ENCODE data around the gene CYP2F1. TPM values are rescaled to one million over a fixed set of nuclear protein-coding genes. Genes with fewer than 3 reads are reported as not detected.

The CYP2F1 gene
- total and polyA plus RNA-seq, 10 of the 15 experiments (the other 5 are each of a cell fraction or from before 2014, with no cell fraction given), result not detected

DNA sequence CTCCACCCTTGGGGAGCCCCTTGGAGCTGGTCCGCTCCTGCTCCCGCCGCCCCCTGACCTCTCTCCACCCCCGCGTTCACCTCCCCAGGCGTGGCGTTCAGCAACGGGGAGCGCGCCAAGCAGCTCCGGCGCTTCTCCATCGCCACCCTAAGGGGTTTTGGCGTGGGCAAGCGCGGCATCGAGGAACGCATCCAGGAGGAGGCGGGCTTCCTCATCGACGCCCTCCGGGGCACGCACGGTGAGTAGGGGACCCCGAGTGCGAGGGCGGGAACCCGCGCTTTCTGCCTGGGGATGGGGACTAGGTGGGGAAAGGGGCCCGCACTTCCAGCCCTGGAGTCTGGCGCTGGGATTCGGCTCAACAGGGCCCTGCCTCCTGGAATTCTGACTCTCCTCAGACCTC lies 24.3 kb upstream of the CYP2F1 start (continued):
- TF ChIP-seq RELA (IDR thresholded peaks at IDR 0.05; ENCODE audit: borderline replicate concordance, partially characterized antibody) (no peak), CHD4 (IDR thresholded peaks at IDR 0.05) (no peak)

GRCh38 chr19:41095703-41096102 lies 18.5 kb upstream of the CYP2F1 start:
- Histone ChIP-seq H3K36me3 (ENCODE audit: control insufficient read depth in 2 of 2, insufficient read depth in 2 of 2, low read length in 1 of 2) (no peaks in the 10 kb centered on the region), H3K4me3 (no peak overlapping the region), H3K4me2 (ENCODE audit: control insufficient read depth, insufficient read depth) (no peak overlapping the region), H2AFZ (ENCODE audit: control insufficient read depth, low read depth, low read length) (no peak overlapping the region), H3K4me1 (ENCODE audit: control insufficient read depth, insufficient read depth, low read length) (no peaks in the 10 kb centered on the region), H3K9me3 (replicated peaks; ENCODE audit: control insufficient read depth, insufficient read depth, low read length) (no peaks in the 10 kb centered on the region), H3K27ac (ENCODE audit: control insufficient read depth, insufficient read depth) (no peak overlapping the region), H3K79me2 (ENCODE audit: control insufficient read depth, insufficient read depth, low read length) (no peaks in the 10 kb centered on the region), H3K27me3 (replicated peaks in 1 of 2; ENCODE audit: control insufficient read depth in 2 of 2, insufficient read depth in 2 of 2, low read length in 1 of 2) (no peaks in the 10 kb centered on the region), H4K20me1 (ENCODE audit: control insufficient read depth, insufficient read depth) (no peaks in the 10 kb centered on the region), H3K9ac (ENCODE audit: control insufficient read depth, insufficient read depth, low read length) (no peak overlapping the region)
- WGBS (ENCODE audit: insufficient coverage, insufficient replicate concordance, low lambda C conversion rate, missing lambda C conversion rate), result 55% methylated on average over 10 of the region's 15 CpGs
- POLR2A ChIA-PET, result no interaction called here
- intact Hi-C loops (cut with micrococcal nuclease; ENCODE audit: unreplicated experiment) (no loop called here), in situ Hi-C loops (cut with MboI) (no loop called here)
- ATAC-seq (no peak), FAIRE-seq (no peak), DNase-seq (ENCODE audit: low read depth, low spot score) (no peak)
- CTCF ChIA-PET, result no interaction called here
- BruUV-seq (replicated peaks), result no TSS peak
- SMC1A ChIA-PET (ENCODE audit: uncharacterized antibody, unreplicated experiment), result no interaction called here
- RAD21 ChIA-PET (ENCODE audit: unreplicated experiment), result no interaction called here
- no peak for TF ChIP-seq RUNX3 (IDR thresholded peaks at IDR 0.05; ENCODE audit: low read length)
- TF ChIP-seq SMAD5 (IDR thresholded peaks at IDR 0.05; ENCODE audit: low read depth), result no peak

DNA sequence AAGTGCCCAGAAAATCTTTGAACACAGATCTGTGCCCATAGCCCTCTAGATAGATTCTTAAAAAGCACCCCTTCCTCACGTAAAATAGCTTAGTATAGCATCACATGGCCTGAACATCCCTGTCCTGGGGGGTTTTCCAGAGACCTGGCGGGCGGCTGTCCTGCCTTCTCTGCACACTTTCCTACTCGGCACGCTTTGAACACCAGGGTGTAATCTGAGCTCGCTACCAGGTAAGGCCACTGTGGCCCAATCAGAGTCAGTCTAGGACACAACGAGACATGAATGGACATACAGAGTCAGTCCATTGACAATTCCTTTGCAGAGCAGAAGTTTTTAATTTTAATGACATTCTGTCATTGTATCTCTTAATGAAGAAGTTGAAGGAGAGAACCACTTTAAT lies 17.9 kb upstream of the CYP2F1 start:
- Histone ChIP-seq H3K9me3 (replicated peaks; ENCODE audit: control insufficient read depth, insufficient read depth, low read length) (no peaks in the 10 kb centered on the region), H3K4me3 (no peak overlapping the region), H3K79me2 (ENCODE audit: control insufficient read depth, insufficient read depth, low read length) (no peaks in the 10 kb centered on the region), H3K36me3 (ENCODE audit: control insufficient read depth in 2 of 2, insufficient read depth in 2 of 2, low read length in 1 of 2) (no peaks in the 10 kb centered on the region), H3K27me3 (replicated peaks in 1 of 2; ENCODE audit: control insufficient read depth in 2 of 2, insufficient read depth in 2 of 2, low read length in 1 of 2) (no peaks in the 10 kb centered on the region), H3K27ac (ENCODE audit: control insufficient read depth, insufficient read depth) (no peak overlapping the region), H3K9ac (ENCODE audit: control insufficient read depth, insufficient read depth, low read length) (no peak overlapping the region), H4K20me1 (ENCODE audit: control insufficient read depth, insufficient read depth) (no peaks in the 10 kb centered on the region), H2AFZ (ENCODE audit: control insufficient read depth, low read depth, low read length) (no peak overlapping the region), H3K4me1 (ENCODE audit: control insufficient read depth, insufficient read depth, low read length) (no peaks in the 10 kb centered on the region), H3K4me2 (ENCODE audit: control insufficient read depth, insufficient read depth) (no peak overlapping the region)
- ChIA-PET RAD21 (ENCODE audit: unreplicated experiment) (no interaction called here), CTCF (no interaction called here), SMC1A (ENCODE audit: uncharacterized antibody, unreplicated experiment) (no interaction called here), POLR2A (no interaction called here)
- intact Hi-C loops (cut with micrococcal nuclease; ENCODE audit: unreplicated experiment), result no loop called here
- TF ChIP-seq MXI1 (IDR thresholded peaks at IDR 0.05; ENCODE audit: low read depth, low read length), result no peak
- TF ChIP-seq SREBF1 (IDR thresholded peaks at IDR 0.05; ENCODE audit: low read length), result no peak
- TF ChIP-seq, protein P1, sequence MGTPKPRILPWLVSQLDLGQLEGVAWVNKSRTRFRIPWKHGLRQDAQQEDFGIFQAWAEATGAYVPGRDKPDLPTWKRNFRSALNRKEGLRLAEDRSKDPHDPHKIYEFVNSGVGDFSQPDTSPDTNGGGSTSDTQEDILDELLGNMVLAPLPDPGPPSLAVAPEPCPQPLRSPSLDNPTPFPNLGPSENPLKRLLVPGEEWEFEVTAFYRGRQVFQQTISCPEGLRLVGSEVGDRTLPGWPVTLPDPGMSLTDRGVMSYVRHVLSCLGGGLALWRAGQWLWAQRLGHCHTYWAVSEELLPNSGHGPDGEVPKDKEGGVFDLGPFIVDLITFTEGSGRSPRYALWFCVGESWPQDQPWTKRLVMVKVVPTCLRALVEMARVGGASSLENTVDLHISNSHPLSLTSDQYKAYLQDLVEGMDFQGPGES (IDR thresholded peaks at IDR 0.05), result no peak
- TF ChIP-seq TCF7 (IDR thresholded peaks at IDR 0.05; ENCODE audit: borderline replicate concordance), result no peak
- TF ChIP-seq SMC3 (IDR thresholded peaks at IDR 0.05; ENCODE audit: borderline replicate concordance, low read length), result no peak
- TF ChIP-seq PAX8 (IDR thresholded peaks at IDR 0.05), result no peak
- TF ChIP-seq CHD1 (IDR thresholded peaks at IDR 0.05; ENCODE audit: low read depth, low read length), result no peak
- no peak for TF ChIP-seq ZNF24 (IDR thresholded peaks at IDR 0.05)
- no peak for TF ChIP-seq SPI1 (IDR thresholded peaks at IDR 0.05; ENCODE audit: borderline replicate concordance, insufficient read depth, low read depth, low read length)
- no peak for TF ChIP-seq YY1 (IDR thresholded peaks at IDR 0.05; ENCODE audit: low read depth, low read length)
- TF ChIP-seq SMARCA5 (IDR thresholded peaks at IDR 0.05), result no peak
- no peak for TF ChIP-seq POU2F2 (IDR thresholded peaks at IDR 0.05; ENCODE audit: borderline replicate concordance, low read depth, low read length)
- TF ChIP-seq SIX5 (IDR thresholded peaks at IDR 0.05; ENCODE audit: low read depth, low read length, severe bottlenecking), result no peak
- in situ Hi-C loops (cut with MboI), result no loop called here
- 85% methylated on average over 6 of the region's 7 CpGs for WGBS (ENCODE audit: insufficient coverage, insufficient replicate concordance, low lambda C conversion rate, missing lambda C conversion rate)
- BruUV-seq (replicated peaks), result no TSS peak
- no peak for ATAC-seq
- DNase-seq (ENCODE audit: low read depth, low spot score), result no peak
- no peak for FAIRE-seq
